RWPE2 (cell line): ENCODE measurements around the gene TFF2.
A peak's percentile ranks its signal among the peaks of the same experiment; 100 is the strongest.

Experiments used
- ATAC-seq: fragments of 200-7000 bp; cut with Tn5 transposase; 3 replicates; pipeline ENCODE4 v1.9.1; 2021; ENCODE audit warnings: low read depth
- DNase-seq: peaks from one replicate; pipeline ENCODE4 v3.0.0-alpha.2; 2020; ENCODE audit warnings: low spot score
- H3K27ac ChIP-seq: fragments of 450-650 bp; 2 replicates; pipeline ENCODE4 v1.5.1; 2017; ENCODE audit warnings: mild to moderate bottlenecking; ENCODE audit not compliant: poor library complexity, severe bottlenecking
- H3K27me3 ChIP-seq: fragments of 250-450 bp; sonication (Bioruptor Pico); 2 replicates; pipeline ENCODE4 v1.5.1; 2021; ENCODE audit warnings: mild to moderate bottlenecking, moderate library complexity; ENCODE audit not compliant: insufficient read depth, poor library complexity, severe bottlenecking
- H3K36me3 ChIP-seq: fragments of 250-450 bp; sonication (Bioruptor Pico); 2 replicates; pipeline ENCODE4 v1.5.1; 2020; ENCODE audit warnings: low read depth, mild to moderate bottlenecking, moderate library complexity
- H3K4me1 ChIP-seq: fragments of 250-450 bp; sonication (Bioruptor Pico); 2 replicates; pipeline ENCODE4 v1.5.1; 2021; ENCODE audit warnings: mild to moderate bottlenecking, moderate library complexity; ENCODE audit not compliant: insufficient read depth, poor library complexity, severe bottlenecking
- H3K4me3 ChIP-seq: fragments of 250-450 bp; sonication (Bioruptor Pico); 2 replicates; pipeline ENCODE4 v1.5.1; 2021; ENCODE audit warnings: mild to moderate bottlenecking, moderate library complexity; ENCODE audit not compliant: severe bottlenecking
- H3K9me3 ChIP-seq: fragments of 250-450 bp; sonication (Bioruptor Pico); 2 replicates; pipeline ENCODE4 v1.5.1; 2021; ENCODE audit warnings: mild to moderate bottlenecking, moderate library complexity; ENCODE audit not compliant: severe bottlenecking
- CTCF ChIP-seq: fragments of 450-650 bp; IDR thresholded peaks from one replicate; pipeline ENCODE4 v1.5.1; 2017; ENCODE audit warnings: mild to moderate bottlenecking, moderate library complexity; ENCODE audit not compliant: poor library complexity, severe bottlenecking

Gene TFF2

GRCh38 chr21:42298237-42298636, 52.6 kb downstream of the TFF2 start:
- H3K4me1 ChIP-seq, result no peaks in the 10 kb centered on the region
- peak; percentile 45; the same call in 2 of the 3 replicates for ATAC-seq
- H3K36me3 ChIP-seq, result no peaks in the 10 kb centered on the region
- no peak overlapping the region for H3K4me3 ChIP-seq
- TF ChIP-seq CTCF, result no peak
- H3K27me3 ChIP-seq, result no peaks in the 10 kb centered on the region
- H3K9me3 ChIP-seq, result no peaks in the 10 kb centered on the region
- no peak overlapping the region for H3K27ac ChIP-seq
- no peak for DNase-seq

GRCh38 chr21:42297377-42297776, 53.4 kb downstream of the TFF2 start:
- H3K27ac ChIP-seq, result no peak overlapping the region
- no peaks in the 10 kb centered on the region for H3K9me3 ChIP-seq
- no peak for ATAC-seq
- no peak overlapping the region for H3K4me3 ChIP-seq
- H3K36me3 ChIP-seq, result no peaks in the 10 kb centered on the region
- no peak for TF ChIP-seq CTCF
- H3K27me3 ChIP-seq, result no peaks in the 10 kb centered on the region
- H3K4me1 ChIP-seq, result no peaks in the 10 kb centered on the region
- DNase-seq, result no peak

GRCh38 chr21:42296501-42296900, 54.3 kb downstream of the TFF2 start:
- no peaks in the 10 kb centered on the region for H3K4me1 ChIP-seq
- DNase-seq (no peak), ATAC-seq (no peak)
- H3K27ac ChIP-seq, result no peak overlapping the region
- H3K27me3 ChIP-seq, result no peaks in the 10 kb centered on the region
- H3K4me3 ChIP-seq, result no peak overlapping the region
- no peak for TF ChIP-seq CTCF
- no peaks in the 10 kb centered on the region for H3K36me3 ChIP-seq
- H3K9me3 ChIP-seq, result no peaks in the 10 kb centered on the region
